ENCODE data around the gene OR9Q2.

Gene OR9Q2

GRCh38 chr11:58227956-58228615 lies 39.2 kb downstream of the OR9Q2 start:
- no peak overlapping the region for H3K27ac Mint-ChIP-seq
- H3K4me3 Mint-ChIP-seq, result no peak overlapping the region
- H3K9me3 Mint-ChIP-seq, result no peaks in the 10 kb centered on the region
- no peak for TF ChIP-seq CTCF (IDR thresholded peaks at IDR 0.05; ENCODE audit: unreplicated experiment in 3 of 3)
- peaks cover 12% of the 10 kb centered on the region for H3K27me3 Mint-ChIP-seq (ENCODE audit: low read depth)
- no peaks in the 10 kb centered on the region for H3K36me3 Mint-ChIP-seq (ENCODE audit: low read depth)
- H3K4me1 Mint-ChIP-seq, result no peaks in the 10 kb centered on the region
